ENCODE results near the gene GDAP1L1.

GDAP1L1 gene

GRCh38 chr20:44282192-44282591, 35.1 kb downstream of the GDAP1L1 start:
- TF ChIP-seq, protein P1, sequence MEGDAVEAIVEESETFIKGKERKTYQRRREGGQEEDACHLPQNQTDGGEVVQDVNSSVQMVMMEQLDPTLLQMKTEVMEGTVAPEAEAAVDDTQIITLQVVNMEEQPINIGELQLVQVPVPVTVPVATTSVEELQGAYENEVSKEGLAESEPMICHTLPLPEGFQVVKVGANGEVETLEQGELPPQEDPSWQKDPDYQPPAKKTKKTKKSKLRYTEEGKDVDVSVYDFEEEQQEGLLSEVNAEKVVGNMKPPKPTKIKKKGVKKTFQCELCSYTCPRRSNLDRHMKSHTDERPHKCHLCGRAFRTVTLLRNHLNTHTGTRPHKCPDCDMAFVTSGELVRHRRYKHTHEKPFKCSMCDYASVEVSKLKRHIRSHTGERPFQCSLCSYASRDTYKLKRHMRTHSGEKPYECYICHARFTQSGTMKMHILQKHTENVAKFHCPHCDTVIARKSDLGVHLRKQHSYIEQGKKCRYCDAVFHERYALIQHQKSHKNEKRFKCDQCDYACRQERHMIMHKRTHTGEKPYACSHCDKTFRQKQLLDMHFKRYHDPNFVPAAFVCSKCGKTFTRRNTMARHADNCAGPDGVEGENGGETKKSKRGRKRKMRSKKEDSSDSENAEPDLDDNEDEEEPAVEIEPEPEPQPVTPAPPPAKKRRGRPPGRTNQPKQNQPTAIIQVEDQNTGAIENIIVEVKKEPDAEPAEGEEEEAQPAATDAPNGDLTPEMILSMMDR (IDR thresholded peaks at IDR 0.05; ENCODE audit: low read depth, low read length) = no peak
- H3K4me3 ChIP-seq (replicated peaks in 1 of 2; ENCODE audit: low read depth in 2 of 2, low read length in 2 of 2) = no peak overlapping the region

DNA sequence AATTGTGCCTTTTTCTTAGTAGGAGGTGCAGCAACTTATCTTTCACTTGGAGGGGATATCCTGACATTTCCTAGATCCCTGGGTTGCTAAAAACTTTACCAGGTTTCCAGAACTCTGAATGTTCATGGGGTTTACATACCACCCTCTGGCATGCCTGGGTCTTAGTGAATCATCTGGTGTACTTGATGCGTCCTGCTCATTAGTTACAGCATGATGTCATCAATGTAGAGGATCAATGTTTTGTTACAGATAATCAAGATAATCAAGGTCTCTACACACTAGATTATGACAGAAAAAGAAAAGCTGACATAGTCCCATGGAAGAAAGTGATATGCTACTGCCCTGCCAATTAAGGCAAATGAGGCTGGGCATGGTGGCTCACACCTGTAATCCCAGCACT, 36.9 kb downstream of the GDAP1L1 start:
- H3K4me3 ChIP-seq (replicated peaks in 1 of 2; ENCODE audit: low read depth in 2 of 2, low read length in 2 of 2) = no peak overlapping the region
- TF ChIP-seq, protein P1 (IDR thresholded peaks at IDR 0.05; ENCODE audit: low read depth, low read length) = no peak
- DNase-seq (ENCODE audit: low read depth in 2 of 2) = peak in 1 of 2 donors; percentile 6

More at GRCh38 chr20:44282192-44282591, 35.1 kb downstream of the GDAP1L1 start:
- no peak for DNase-seq (ENCODE audit: low read depth in 2 of 2)

DNA sequence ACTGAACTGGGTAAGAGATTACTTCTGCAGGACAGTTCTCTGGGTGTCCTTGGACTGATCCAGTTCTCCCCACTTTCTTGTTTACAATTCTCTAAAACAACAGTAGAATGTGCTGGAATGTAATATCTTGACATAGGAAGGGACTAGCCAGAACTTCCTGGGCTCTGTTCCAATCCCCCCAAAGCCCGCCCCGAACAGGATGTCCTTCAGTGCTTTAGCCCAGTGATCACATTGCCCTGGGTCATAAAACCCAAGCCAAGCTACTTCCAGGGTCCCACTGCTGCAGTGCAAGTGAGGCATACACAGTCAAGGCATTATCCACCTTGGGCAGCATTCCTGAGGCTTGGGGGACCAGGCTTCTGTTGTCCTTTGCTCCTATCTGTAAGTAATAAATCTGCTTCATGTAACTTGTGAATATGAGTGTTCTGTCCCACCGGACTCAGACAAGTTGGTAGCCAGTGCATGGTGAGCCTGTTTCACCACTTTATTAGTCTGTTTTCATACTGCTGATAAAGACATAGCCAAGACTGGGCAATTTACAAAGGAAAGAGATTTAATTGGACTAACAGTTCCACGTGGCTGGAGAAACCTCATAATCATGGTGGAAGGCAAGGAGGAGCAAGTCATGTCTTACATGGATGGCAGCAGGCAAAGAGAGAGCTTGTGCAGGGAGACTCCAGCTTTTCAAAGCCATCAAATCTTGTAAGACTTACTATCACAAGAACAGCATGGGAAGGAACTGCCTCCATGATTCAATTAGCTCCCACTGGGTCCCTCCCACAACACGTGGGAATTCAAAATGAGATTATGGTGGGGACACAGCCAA, 40.4 kb downstream of the GDAP1L1 start:
- peak; percentile 36 to 64 for DNase-seq (ENCODE audit: low read depth in 2 of 2)
- TF ChIP-seq, protein P1 (IDR thresholded peaks at IDR 0.05; ENCODE audit: low read depth, low read length) = no peak
- H3K4me3 ChIP-seq (replicated peaks in 1 of 2; ENCODE audit: low read depth in 2 of 2, low read length in 2 of 2) = no peak overlapping the region

DNA sequence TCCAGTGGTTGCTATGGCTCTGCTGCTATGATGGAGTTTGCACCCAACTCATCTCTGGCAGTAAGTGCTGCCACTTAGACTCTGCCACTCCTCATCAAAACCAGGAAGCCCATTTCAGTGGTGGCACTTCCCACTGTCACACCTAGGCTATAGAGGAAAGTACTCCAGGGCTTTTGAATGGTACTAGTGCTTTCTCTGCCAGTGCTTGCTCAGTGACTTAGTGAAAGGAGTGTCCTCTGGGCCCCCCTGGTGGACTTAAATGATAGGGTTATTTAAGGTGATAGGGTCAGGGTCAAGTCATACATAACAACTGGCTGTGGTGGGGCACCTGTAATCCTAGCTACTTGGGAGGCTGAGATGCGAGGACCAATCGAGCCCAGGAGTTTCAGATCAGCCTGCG, 41.1 kb downstream of the GDAP1L1 start:
- DNase-seq (ENCODE audit: low read depth in 2 of 2) = no peak
- TF ChIP-seq, protein P1 (IDR thresholded peaks at IDR 0.05; ENCODE audit: low read depth, low read length) = peak; percentile 3
- no peak overlapping the region for H3K4me3 ChIP-seq (replicated peaks in 1 of 2; ENCODE audit: low read depth in 2 of 2, low read length in 2 of 2)

- TF ChIP-seq, protein P1 (IDR thresholded peaks at IDR 0.05; ENCODE audit: low read depth, low read length) = no peak
- H3K4me3 ChIP-seq (replicated peaks in 1 of 2; ENCODE audit: low read depth in 2 of 2, low read length in 2 of 2) = no peak overlapping the region
- DNase-seq (ENCODE audit: low read depth in 2 of 2) = no peak
Observed at GRCh38 chr20:44291754-44292153, 44.6 kb downstream of the GDAP1L1 start.

GRCh38 chr20:44296011-44296410, 48.9 kb downstream of the GDAP1L1 start:
- TF ChIP-seq, protein P1 (IDR thresholded peaks at IDR 0.05; ENCODE audit: low read depth, low read length) = no peak
- DNase-seq (ENCODE audit: low read depth in 2 of 2) = no peak
- H3K4me3 ChIP-seq (replicated peaks in 1 of 2; ENCODE audit: low read depth in 2 of 2, low read length in 2 of 2) = no peak overlapping the region
